Measurements from ENCODE around the gene DTHD1.

DTHD1 gene

DNA sequence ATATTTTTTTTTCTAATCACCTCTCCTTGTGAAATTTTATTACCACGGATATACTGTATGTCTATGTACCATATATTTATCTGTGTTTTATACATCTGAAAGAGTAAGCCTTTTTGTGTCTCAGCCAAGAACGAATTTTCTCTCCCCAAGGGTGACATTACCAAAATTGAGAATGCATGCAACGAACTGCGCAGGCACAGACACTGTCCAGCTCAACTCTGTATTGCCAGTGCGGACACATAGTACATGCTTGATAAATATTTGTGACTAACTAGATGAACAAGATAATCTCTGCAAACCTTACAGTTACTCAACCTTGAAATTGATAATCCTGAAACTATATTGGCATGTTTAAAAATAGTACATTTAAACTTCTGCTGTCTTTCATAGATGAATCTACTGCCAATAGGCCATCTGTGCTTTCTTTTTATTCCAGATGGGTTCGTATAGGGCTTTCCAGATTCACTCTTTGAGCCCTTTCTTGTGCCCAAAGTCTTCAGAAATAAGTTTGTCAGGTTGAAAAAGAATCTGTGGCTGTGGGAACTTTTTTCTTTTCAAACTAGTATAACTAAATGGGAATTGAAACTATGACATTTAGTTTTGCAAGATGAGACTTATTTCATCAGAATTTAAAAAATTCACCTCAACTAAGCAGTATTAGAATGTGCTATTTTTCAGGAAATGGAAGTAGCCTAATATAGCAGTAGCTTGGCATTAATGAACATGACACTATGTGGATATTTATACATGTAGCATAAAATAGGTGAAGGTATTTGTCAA lies 38.9 kb downstream of the DTHD1 start:
- DNase-seq: no peak

DNA sequence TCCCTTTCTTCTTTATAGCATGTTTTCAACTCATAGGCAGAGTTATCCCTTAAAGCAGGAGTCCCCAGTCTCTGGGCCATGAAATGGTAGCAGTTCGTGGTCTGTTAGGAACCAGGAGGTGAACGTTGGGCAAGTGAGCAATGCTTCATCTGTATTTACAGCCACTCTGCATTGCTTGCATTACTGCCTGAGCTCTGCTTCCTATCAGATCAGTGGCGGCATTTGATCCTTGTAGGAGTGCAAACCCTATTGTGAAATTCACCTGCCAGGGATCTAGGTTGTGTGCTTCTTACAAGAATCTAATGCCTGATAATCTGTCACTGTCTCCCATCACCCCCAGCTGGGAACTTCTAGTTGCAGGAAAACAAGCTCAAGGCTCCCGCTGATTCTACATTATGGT lies 39.8 kb downstream of the DTHD1 start:
- DNase-seq: no peak

DNA sequence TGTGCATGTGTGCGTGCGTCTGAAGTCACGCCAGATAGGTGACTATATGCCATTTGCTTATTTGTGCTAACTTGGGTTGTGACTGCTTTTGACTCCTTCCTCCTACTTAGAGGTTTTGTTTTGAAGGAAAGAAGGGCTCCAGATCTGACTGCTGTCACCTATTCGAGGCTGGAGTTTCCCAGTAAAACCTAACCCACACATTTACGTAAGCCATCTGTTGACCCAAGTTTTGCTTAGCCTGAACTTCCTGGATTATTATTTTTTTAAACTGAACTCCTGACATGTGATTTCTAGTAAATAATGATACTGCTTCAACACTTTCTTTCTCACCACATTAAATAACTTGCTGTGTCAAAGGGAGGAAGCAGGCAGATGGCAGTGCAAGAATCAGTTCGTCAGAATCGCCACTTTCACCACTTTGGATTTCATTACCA lies 41.5 kb downstream of the DTHD1 start:
- DNase-seq: no peak

DNA sequence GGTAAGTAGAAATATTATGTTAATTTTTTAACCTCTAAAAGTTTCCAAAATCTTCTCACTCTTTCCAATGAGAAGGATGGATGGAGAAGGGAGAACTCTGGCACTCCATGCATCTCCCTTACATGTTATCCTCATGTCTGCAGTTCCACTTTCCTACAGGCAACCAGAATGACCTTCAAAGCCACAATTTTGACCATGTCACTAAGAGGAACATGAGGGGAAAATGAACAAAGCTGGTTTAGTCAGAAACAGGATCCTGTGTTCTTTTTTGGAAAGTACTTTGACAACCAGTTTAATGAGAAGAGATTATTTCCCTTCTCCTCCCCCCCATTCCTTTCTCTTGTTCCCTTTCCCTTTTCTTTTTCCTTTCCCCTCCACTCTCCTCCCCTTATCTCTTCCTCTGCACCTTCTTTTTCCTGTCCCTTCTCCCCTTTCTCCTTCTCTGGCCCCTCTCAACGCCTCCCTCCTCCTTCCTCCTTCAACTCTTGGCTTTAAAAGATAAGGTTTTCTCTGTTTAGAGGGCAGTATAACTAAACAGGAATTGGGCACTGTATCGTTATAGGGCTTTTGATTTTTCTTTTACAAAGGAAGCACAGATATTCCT lies 42.5 kb downstream of the DTHD1 start:
- DNase-seq: no peak

DNA sequence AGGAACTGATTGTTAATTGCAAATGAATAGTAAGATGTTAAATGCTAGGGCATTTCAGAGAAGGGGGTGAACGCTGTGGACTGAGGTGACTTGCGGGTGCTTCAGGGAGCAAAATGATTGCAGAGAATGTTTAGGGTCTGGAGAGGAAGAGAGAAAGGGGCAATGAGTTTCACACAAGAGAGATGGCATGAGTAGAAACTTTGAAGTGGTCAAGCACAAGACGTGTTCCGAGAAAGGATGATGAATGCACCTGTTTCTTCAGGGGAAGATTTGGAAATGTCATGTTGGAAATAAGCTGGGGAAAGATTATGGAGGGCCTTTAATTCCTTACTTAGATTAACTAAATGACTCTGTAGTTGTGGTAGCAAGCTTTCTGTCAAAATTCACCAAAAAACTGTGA lies 43.4 kb downstream of the DTHD1 start:
- no peak for DNase-seq

DNA sequence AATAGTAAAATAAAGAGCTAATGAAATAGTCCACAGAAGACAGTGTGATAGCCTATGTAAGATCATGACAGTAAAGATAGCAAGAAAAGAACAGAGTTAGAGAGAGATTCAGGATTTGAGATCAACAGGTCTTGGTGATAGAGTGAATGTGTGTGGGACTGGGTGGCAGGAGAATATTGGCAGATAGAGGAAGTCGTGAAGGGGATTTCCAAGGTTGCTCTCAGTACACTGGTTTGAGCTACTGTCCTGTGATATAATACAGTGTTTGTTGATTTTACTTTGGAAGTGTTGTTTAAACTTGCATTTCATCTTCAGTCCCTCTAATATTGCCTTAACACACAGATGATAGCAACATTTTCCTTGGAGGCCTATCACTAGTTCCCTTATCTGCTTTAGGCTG lies 44.1 kb downstream of the DTHD1 start:
- no peak for DNase-seq

DNA sequence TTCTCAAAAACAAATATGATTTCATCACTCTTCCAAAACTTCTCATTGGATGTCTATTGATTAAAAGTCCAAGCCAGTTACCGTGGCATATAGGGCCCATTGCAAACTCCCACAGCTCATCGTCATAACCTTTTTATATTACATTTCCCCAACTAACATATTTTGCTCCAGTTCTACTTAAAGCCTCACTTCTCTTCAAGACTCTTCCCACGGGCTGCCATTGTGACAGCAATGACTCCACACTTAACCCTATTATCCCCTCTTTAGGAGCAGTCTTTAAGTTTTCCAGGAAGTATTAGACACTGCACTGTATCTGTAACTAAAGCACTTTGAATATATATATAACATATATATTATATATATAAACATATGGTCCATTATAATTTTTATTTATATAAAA lies 44.5 kb downstream of the DTHD1 start:
- no peak for DNase-seq

DNA sequence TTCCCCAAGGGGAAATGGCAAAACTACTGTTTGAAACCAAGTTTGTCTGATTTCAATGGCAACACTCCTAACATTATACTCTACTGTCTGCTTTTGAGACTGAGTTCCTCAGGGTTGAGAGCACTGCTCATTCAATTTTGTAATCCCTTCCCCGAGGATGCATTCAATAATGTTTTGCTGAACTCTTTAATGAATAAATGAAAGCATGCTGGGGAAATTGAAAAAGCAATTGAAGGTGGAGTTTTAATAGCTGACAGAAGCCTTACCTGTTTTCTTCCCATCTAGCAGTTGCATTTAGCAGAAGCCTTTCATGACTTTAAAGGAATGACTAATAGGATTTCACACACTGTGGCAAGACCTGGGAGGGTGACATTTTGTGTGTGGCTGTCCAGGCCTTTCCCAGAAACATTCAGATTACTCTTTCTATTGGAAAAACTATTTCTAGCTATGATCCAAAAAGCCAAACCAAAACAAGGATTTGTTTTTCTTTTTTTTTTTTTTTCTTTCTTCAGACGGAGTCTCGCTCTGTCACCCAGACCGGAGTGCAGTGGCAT lies 45.1 kb downstream of the DTHD1 start:
- no peak for DNase-seq

DNA sequence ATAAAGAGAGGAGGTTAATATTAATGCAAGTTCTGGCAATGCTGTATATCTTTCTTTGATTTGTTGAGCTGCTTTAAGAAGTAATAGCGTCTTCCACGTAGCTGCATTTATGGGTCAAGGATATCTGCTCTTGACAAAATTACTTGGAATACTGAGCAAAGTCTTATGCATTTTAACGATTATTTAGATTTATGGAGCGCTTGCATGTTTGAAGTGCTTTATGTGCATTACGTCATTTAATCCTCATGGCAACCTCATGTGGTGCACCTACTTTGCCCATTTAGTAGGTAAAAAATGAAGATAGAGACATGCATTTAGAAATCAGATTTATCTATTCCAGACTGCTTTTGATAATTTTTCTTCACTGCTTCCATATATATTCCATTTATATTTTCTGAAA lies 46.0 kb downstream of the DTHD1 start:
- no peak for DNase-seq

DNA sequence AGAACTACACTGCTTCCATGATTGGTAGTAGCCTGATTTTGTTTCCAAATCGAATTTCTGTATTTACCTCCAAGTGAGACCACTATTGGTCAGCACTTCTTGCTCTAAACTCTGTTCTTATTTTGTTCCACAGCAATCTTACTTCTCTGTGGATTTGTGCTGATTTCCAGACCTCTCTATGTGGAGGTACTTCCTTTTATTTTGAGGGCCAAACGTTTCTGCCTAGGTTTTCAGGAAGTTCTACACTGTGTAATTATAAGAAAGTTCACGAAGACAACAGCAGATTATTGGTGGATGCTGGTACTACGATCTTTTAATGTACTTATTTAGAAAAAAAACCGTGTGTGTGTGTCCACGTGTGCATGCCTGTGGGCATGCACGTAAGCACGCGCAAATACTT lies 46.7 kb downstream of the DTHD1 start:
- DNase-seq: no peak

DNA sequence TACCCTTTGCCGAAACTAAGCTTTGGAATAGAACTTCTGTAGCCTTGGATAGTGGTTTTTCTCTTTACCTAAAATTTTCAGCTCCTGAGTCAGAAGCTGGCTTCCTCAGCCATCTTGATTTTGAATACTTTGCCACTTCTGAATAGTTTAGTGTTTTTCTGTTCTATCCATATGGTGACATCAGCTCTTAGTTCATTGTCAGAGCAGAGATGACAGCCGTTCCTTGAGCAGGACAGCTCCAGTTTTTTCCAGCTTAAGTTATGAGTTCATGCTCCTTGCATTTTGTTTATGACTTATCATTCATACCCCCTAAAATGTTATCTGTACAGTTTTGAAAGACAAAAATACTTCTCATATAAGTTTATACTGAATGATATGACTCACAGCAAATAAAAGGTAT lies 47.8 kb downstream of the DTHD1 start:
- DNase-seq: no peak

DNA sequence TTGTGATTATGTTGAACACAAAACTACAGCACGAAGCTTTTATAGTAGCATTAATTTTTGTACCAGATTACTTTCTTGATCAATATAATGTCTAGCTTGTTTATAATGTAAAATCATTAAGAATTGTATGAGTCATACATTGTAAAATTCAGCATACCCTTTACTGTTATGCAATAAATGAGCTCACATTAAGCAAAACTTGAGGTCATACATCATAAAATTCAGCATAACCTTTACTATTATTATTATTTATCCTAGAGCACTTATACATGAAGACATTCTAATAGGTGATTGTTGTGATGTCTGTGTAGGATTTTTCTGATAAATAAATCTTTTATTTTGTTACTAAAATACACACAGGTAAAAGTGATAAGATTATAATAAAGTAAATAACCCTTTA lies 49.4 kb downstream of the DTHD1 start:
- DNase-seq: no peak

DNA sequence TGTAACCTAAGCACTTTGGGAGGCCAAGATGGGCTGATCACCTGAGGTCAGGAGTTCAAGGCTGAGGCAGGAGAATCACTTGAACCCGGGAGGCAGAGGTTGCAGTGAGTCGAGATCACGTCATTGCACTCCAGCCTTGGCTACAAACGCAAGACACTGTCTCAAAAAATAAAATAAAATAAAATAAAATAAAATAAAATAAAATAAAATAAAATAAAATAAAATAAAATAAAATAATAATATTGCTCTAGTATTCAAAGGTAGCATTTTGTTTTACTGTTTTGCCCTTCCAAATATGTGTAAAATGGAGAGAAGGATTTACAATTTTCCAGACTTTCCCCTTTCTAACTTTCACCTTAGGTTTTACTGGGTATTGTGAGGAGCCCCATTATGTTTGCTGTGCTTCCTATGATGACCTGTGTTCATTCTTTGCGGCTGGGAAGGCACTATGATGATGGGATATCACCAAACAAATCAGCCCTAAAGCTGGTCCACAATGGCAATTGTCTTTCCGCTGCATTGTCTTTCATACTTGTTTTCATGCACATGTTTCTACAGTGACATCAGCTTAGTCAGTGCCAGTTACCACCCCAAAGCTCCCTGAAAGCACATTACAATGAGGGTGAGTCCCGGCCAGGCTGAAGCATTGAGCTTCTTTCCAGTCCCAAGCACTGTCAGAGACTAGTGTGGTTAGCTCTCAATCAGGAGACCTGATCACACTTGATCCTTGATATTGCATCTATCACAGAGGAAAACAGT lies 50.8 kb downstream of the DTHD1 start:
- no peak for DNase-seq

DNA sequence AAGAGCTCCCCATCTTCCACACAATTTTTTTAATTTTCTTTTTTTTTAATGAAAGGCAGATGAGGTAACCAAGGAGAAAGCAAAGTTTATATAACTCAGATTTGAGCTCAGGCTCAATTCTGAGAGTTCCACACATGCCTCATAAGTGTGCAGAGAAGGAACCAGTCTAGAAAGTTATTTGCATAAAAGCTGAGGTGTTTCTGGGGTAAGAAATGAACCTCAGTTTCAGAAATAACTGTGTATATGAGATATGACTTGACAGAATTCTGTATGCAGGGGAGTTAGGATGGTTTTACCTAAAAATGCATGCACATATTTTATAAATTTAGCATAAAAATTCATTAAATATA lies 51.3 kb downstream of the DTHD1 start:
- DNase-seq: no peak

DNA sequence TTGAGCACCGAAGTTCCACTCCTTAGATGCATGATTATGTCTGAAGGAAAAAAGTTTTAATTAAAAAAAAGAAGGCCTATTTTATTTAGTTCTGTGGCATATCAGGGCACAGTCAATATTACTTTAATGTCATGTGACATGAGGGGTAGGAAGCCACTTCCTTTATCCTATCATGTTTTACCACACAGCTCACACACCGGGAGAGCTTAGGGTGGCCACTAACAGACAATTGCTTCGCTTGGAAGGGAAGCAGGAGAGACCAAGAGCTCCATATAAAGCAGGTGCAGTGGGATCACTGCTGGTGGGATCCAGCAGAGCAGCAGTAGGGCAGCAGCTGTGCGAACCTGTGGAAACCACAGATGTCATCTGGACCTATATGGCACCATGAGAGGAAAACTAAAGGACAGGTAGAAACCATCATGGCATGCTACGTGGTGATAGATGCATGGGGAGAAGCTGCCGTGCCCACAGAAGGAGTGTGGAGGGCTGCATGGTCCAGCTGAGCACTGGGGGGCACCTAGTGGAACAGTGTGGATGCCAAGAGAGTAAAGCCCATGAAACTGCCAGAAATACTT lies 52.0 kb downstream of the DTHD1 start:
- DNase-seq: no peak

DNA sequence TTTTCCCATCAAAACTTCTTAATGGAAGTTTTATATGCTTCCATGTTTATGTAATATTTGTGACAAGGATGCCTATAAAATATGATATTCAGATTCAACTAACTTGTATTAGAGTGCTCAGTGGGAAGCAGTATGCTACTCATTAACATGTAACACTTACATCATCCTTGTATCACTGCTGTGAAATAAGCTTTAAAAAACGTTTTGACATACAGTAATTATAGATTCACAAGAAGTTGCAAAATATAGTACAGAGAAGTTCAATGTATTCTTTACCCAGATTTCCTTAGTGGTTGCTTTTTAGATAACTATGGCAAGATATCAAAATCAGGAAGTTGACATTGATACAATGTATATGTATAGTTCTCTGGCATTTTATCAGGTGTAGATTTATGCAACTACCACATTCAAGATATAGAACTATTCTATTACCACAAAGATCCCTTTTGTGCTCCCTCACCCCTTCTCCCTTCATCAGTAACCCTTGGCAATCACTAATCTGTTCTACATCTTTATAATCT lies 56.3 kb downstream of the DTHD1 start:
- DNase-seq: no peak

DNA sequence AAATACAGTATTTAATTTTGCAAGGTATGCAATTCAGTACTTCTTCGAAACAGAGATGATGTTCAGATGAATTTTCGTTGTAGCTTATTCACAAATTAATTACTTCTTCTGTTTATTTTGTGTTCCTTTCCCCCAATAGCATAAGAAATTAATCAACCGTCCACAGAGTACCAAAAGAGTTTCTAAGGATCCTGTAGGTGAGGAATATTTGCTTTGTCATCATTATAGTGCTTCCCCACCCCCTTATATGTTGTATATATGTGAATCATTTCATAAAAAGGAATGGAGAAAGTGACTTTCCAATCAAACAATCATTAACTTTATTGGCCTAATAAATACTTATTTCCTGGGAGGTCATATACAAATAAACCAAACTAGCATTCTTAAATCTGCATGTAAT lies 57.6 kb downstream of the DTHD1 start:
- no peak for DNase-seq

DNA sequence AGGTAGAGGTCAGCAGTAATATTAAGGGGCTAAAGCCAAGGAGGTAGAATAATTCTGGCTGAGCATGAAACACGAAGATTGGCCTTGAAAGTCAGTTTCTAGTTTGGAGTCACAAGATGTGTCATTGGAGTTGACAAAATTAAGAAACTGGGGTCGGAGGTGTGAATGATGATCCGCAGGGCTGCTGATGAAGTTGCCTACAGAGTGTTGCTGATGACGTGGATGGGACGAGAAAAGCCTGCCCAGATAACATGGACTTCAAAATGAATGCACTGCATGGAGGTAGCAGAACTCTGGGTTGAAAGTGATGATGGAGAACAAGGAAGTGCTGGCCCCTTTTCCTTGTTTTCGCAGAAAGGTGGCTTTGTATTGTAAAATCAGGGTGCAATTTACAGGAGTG lies 60.5 kb downstream of the DTHD1 start:
- DNase-seq: no peak

DNA sequence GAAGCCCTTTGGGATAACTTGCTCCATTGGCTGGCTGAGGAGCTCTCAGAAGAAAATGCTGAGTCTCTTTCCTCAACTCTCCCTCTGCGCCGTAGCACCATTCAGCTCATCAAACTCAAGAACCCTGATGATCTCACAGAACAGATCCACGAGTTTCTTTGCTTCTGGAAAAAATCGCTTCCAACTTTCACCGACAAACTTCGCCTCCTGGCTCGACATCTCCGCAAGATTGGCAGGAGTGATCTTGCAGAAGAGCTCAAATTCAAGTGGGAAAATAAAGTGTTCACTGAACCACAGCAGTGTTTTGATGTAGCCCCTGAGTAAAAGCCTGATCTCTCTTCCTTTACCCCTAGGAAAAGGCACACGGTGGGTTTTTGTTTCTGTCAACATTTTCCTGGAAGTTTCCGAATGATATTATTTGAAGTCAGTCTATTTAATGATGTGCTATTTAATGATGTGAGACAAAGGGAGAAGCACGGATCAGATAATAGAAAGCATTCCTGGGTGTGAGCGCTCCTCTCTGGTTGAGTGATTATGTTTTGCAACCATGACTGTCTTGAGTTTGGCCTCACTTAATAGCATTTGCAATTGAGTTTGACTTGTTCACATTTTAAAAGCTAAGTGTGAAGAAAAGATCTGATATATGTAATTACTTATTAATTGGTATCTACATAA lies 62.2 kb downstream of the DTHD1 start:
- no peak for DNase-seq

DNA sequence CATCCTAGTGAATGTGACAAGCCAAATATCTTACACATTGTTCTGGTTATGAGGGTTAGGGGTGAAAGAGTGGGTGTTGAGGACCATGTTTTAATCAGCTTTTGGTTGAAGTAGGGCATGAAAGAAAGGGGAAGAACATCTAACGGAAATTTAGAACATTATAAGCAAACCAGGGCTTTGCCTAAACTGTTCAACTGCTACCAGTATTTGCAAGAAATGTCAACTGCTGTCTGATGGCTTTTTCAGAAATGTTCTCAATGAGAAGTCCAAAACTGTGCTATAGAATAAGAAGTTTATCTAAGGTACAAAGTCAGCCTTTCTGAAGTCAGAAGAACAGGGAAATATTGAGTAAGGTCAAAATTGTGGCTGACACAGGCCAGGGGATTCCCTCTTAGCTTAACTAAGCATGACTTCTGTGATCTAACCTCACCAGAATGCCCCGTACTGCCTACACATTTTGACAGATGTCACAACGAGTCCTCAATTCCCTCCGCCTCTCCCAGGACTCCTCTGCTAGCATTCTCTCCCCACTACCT lies 67.1 kb downstream of the DTHD1 start:
- no peak for DNase-seq

DNA sequence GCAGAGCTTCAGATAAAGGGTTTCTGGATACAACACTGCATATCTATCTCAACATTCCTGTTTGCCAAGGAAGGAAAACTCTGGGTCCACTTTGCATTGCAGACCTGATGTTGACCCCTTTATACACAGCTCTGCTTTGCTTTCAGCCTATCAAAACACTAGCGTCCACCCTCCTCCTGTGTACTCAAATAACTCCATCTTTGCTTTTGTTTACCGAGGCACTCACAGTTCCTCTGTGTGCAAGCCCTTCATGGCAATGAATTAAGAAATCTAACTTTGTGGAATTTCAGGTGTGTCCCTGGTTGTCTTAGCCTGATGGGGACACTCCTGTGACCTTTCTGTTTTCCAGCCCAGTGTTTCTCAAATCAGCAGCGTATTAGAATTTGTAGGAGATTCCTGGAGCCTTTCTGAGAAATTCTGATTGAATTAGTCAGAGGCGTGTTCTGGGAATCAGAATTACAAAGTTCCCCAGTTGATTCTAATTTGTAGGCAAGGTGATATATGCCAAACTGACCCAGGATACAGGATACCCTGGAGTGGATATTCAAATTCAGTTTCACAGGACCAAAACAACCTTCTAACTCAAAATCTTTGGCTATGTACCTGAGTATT lies 68.6 kb downstream of the DTHD1 start:
- DNase-seq: no peak

DNA sequence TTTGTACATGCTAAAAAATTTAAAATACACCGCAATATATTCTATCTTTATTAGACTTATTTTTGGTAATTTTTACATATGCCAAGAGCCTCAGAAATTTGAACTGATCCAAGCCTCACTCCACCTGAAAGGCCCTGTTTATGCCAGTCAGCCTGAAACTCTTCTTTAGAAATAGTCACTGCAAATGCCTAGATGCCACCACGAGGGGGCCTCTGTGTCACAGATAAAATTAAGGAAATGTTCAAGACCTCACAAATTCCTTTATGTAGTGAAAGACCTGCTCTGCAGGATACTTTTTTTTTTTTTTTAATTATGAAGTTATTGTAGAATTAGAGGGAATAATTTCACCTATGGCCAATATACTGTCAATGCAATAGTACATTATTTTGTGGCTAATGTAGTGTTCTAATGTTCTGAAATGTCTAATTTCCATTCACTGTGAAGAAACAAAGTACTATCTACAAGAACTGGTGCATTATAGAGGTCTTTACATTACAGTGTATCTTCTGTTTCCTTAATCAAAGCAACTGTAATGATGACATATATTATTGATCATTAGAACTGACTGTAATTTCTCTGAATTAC lies 69.8 kb downstream of the DTHD1 start:
- peak; percentile 19 for DNase-seq

Data from NCI-H1694 treated with DMSO at 0.1 percent for 48 hours (cell line).